GM19455 (cell line): ENCODE results near the gene WDR82.
A peak's percentile ranks its signal among the peaks of the same experiment; 100 is the strongest.

Source experiments
- ATAC-seq: cut with Tn5 transposase; IDR thresholded peaks from one replicate; pipeline ENCODE4 v1.9.1; 2021; ENCODE audit not compliant: unreplicated experiment

WDR82 gene

GRCh38 chr3:52238761-52239701, 39.4 kb downstream of the WDR82 start, which contains the start of gene TWF2:
Gene TWF2 (minus strand): TSS chr3:52239158. CDS start chr3:52239016, 142 bp downstream.
- peak; percentile 71 for ATAC-seq

DNA sequence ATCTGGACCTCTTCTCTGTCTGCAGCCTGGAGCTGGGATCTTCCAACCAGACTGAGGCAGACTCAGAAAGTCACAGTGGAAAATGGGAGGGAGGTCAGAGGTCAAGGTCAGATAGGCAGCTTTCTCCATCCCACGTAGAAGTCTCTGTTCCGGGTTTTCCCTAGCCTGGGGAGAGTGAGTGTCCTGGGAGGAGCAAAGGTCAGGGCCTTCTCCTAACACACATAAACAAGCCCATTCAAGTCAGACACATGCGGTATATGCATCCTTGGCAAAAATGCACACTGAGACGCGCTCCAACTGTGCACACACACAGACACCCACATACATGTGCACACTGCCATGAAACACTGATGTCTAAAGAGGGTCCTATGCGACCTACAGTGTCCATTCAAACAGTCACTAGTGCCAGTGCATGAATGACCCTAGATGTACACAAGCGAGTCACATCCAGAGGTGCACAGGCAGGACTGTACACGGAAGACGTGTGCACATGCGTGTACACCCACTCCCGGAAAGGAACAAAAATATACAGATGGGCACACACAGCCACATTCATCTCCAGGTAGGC, 40.2 kb downstream of the WDR82 start:
- no peak for ATAC-seq

GRCh38 chr3:52237657-52238172, 40.7 kb downstream of the WDR82 start:
- no peak for ATAC-seq

- ATAC-seq = no peak
Measured at GRCh38 chr3:52237006-52237656, 41.3 kb downstream of the WDR82 start.

- no peak for ATAC-seq
Measured at GRCh38 chr3:52236424-52236886, 42.0 kb downstream of the WDR82 start.

DNA sequence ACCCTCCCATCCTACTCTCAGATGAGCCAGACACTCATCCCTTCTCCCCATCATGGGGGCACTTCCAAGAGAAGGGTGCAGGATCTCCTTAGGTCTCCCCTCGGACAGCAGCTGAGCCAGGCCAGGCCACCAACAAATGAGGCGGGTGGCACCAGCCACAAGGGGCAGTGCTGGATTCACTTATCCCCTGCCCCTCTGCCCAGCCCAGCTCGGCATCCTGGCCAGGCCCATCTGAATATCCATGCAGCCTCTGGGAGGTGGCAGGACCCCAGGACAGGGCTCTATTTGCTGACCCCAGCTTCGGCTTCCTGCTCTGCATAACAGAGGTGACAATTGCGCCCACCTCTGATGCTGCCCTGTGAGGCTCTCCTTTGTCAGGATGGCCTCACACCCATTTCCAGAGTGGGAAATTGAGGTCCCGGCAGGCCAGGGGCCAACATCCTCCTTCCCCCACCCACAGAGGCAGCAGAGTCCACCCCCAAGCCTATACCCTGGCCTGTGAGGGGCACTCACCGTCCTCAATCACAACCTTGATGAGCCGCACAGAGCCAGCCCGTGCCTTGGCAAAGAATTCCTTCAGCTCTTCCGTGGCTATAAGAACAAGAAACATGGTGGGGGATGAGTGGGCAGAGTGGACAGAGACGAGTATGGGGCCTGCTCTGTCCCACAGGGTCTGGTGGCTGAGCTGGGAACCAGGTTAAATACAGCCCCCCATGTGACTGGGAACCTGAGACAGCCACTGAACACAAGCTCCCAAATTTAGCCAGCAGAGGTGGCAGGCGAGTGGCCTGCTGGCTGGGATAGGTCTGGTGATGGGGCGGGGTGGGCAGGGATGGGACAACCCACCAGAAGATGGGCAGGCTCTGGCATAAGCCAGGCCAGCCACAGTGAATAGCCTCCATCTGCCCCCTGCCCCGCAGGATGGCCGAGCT, 43.7 kb downstream of the WDR82 start:
- ATAC-seq = no peak

DNA sequence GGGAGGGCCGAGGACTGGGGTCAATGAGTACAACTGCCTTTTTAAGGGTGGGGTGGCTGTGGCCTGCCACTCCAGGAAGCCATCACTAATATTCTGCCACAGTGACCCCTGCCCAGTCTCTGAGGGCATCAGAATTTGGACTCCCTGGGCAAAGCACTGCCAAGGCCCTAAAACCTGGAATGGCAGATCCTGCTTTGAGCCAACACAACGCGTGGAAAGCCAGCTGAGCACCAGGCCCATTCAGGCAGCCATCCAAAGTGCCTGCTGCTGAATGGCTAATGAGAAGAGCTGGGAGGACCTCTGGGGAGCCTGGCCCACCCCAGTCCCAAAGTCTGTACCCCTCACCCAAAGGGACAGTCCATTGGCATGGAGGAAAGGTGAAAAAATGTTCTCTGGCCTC, 44.5 kb downstream of the WDR82 start:
- no peak for ATAC-seq

GRCh38 chr3:52233108-52233591, 45.3 kb downstream of the WDR82 start:
- ATAC-seq = no peak

DNA sequence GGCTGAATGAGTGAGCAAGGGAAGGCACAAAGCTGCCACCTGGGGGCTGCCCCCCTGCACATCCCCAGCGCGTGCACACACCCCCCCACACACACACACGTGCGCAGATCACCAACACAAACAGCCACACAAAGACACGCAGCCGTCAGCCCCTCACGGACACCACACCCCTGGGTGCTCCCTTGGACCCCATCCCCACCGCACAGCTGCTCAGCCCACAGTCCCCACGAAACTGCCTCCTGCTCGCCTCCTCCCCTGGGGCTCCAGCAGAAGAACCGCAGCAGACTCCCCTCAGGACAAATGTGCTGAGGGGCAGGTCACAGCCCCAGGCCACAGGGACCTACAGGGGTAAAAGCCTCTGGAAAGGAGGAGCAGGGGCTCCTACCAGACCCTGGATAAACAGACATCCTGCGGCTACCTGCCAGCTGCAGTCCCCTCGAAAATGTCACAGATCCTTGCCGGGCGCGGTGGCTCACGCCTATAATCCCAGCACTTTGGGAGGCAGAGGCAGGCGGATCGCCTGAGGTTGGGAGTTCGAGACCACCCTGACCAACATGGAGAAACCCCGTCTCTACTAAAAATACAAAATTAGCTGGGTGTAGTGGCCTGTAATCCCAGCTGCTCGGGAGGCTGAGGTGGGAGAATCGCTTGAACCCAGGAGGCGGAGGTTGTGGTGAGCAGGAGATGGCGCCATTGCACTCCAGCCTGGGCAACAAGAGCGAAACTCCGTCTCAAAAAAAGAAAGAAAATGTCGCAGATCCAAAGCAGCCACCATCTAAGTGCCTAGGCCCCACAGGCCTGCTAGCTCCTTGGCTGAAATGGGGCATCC, 46.0 kb downstream of the WDR82 start:
- ATAC-seq = no peak

GRCh38 chr3:52231502-52232278, 46.8 kb downstream of the WDR82 start:
- no peak for ATAC-seq

GRCh38 chr3:52230889-52231499, 47.5 kb downstream of the WDR82 start:
- ATAC-seq = no peak

- ATAC-seq = no peak
Measured at GRCh38 chr3:52230461-52230860, 48.0 kb downstream of the WDR82 start.

DNA sequence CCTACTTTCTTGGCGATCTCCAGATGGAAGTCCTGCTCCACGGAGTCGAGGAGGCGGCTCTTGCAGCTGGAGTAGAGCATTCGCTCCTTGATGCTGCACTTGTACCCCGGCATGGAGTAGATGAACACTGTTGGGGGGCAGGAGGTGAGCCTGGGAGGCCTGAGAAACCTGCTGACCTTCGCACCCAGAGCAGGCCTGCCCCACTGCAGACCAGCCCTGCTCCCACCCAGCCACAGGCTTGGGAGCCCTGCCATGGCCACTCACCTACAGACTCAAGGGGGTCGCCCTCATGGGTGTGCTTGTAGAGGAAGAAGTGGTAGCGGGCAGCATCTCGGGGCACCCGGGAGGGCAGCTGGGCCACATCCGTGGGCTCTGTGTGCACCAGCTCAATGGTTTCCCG, 48.8 kb downstream of the WDR82 start:
- ATAC-seq = no peak

GRCh38 chr3:52228751-52229291, 49.6 kb downstream of the WDR82 start:
- no peak for ATAC-seq

DNA sequence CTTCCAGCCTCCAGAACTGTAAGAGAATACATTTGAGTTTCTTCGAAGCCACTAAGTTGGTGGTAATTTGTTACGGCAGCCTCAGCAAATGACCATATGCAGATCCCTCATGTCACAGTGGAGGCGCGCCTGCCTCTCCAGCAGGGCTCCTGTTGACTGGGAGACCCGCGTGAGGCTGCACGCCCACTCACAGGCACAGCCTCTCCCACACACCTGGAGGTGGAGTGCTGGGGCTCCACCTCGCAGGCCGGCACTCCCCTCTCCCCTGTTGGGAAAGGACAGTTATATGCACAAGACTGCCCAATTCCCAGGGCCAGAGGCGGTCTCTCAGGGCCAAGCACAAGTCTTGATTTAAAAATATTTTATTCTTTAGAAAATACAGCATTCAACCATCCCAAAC, 50.2 kb downstream of the WDR82 start:
- ATAC-seq = no peak

DNA sequence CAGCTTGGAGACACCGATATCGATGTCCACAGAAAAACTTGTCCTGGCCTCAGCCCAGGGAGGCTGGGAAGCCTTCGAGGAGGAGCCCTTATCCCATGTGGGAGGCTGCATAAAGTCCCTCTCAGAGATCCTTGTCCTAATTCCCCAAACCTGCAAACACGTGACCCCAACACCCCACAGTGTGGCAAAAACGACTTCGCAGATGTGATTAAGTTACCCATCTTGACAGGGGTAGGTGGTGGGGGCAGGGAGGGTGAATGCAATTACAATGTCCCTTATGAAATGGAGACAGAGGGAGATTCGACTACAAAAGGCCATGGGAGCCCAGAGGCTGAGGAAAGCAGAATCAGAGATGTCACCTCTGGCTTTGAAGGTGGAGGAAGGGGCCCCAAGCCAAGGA, 50.7 kb downstream of the WDR82 start:
- no peak for ATAC-seq

DNA sequence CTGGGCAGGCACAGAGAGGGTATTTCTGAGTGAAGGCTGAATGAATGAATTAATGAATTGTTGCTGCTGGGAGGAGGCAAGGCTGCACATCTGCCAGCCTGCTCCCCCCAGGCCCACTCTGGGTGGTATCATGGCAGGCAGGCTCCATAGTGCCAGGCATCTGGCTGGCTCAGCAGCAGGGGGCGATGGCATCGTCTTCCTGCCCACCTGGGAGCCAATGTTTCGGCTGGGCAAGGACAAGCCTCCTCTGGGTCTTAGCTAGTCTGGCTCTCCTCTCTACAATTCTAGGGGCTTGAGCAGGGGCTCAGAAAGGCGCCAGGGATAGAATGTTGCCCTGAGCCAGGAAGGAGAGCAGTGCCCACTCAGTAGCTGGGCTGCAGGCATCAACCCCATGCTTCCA, 51.3 kb downstream of the WDR82 start:
- ATAC-seq = no peak

DNA sequence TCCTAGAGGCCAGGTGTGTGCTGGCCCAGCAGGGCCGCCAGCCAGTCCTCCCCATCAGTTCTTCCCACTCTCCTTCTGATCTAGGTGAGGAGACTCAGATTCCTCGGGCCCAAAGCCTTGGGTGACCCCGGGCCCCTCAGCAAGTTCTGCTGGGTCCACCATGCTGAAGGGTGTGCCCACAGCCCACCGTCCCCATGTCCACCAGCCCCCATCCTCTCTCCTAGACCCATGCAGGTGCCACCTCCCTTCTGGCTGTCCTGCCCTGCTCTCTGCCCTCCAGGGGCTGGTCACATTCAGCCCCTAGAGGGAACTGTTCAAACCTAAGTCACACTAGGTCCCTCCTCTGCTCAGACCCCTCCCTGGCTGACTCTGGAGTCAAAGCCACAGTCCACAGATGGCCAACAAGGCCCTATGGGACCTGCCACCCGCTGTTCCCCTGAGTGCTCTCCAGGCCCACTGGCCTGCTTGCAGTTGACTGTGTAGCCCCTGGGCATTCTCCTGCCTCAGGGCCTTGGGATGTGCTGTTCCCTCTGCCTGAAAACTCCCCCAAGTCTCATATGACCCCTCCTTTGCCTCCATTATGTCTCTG, 52.1 kb downstream of the WDR82 start:
- ATAC-seq = no peak
